Stimulated activated CD8-positive, alpha-beta memory T cell treated with anti-CD3 and anti-CD28 coated beads, Interleukin-15, amount 100 ng/mL, for 48 hours (primary cell): Measurements from ENCODE around the gene GLRA3.

ENCODE experiments used
- DNase-seq, 2 donors: peaks; one replicate each; pipeline ENCODE4 v3.0.0-alpha.2; 2020; ENCODE audit warnings: low read depth in 2 of 2

GLRA3 gene

GRCh38 chr4:174596513-174596912, 232.5 kb downstream of the GLRA3 start:
- no peak for DNase-seq

GRCh38 chr4:174595141-174595929, 233.7 kb downstream of the GLRA3 start:
- DNase-seq = no peak

GRCh38 chr4:174593701-174594100, 235.3 kb downstream of the GLRA3 start:
- no peak for DNase-seq

GRCh38 chr4:174592985-174593335, 236.1 kb downstream of the GLRA3 start:
- DNase-seq = no peak

GRCh38 chr4:174592256-174592984, 236.6 kb downstream of the GLRA3 start:
- DNase-seq = no peak

GRCh38 chr4:174591243-174592021, 237.6 kb downstream of the GLRA3 start:
- DNase-seq = no peak

GRCh38 chr4:174590336-174590735, 238.7 kb downstream of the GLRA3 start:
- DNase-seq = no peak
